K562 (cell line): Measurements from ENCODE around the gene ITPR1. TPM values are rescaled to one million over a fixed set of nuclear protein-coding genes. Genes with fewer than 3 reads are reported as not detected.

Source experiments
- BRF2 ChIP-seq: IDR thresholded peaks from 3 replicates; pipeline ENCODE4 v1.6.1; 2011; ENCODE audit warnings: borderline replicate concordance, mild to moderate bottlenecking; ENCODE audit not compliant: insufficient read length, insufficient read depth
- CEBPG ChIP-seq, 3 experiments: fragments of 200-800 bp in 1 of 3; sonication (Bioruptor generic) in 1 of 3; sonication (generic) in 1 of 3; formaldehyde crosslinking in 1 of 3; IDR thresholded peaks in 2 of 3; conservative IDR thresholded peaks in 1 of 3; 2 replicates each; pipeline versions ENCODE4 v1.6.1 to v1.8.0; 2016 to 2022; ENCODE audit warnings: missing compliant biosample characterization in 2 of 3, missing genetic modification characterization in 2 of 3, mild to moderate bottlenecking in 1 of 3, missing genetic modification reagents in 1 of 3
- E2F3 ChIP-seq: fragments of 250-450 bp; sonication (Bioruptor Pico); IDR thresholded peaks from 2 replicates; pipeline ENCODE4 v1.4.0; 2020; ENCODE audit warnings: mild to moderate bottlenecking
- E2F6 ChIP-seq, 2 experiments: IDR thresholded peaks; 2 replicates each; pipeline ENCODE4 v1.6.1; 2011; ENCODE audit warnings: borderline replicate concordance in 1 of 2, control low read depth in 1 of 2, low read depth in 1 of 2, low read length in 1 of 2, mild to moderate bottlenecking in 1 of 2, mixed read lengths in 1 of 2, moderate library complexity in 1 of 2; ENCODE audit not compliant: insufficient read depth in 1 of 2, insufficient read length in 1 of 2, poor library complexity in 1 of 2, severe bottlenecking in 1 of 2; ENCODE audit errors: extremely low read depth in 1 of 2
- ESRRB ChIP-seq: fragments of 250-450 bp; sonication (Bioruptor Pico); IDR thresholded peaks from 2 replicates; pipeline ENCODE4 v1.5.0; 2020; ENCODE audit warnings: mild to moderate bottlenecking, moderate library complexity, borderline replicate concordance
- GABPB2 ChIP-seq: fragments of 250-450 bp; sonication (Bioruptor Pico); conservative IDR thresholded peaks from 2 replicates; pipeline ENCODE4 v1.5.1; 2021; ENCODE audit warnings: mild to moderate bottlenecking
- MTA2 ChIP-seq: fragments of 450-650 bp; IDR thresholded peaks from 2 replicates; pipeline ENCODE4 v1.6.1; 2016; ENCODE audit warnings: low read depth
- MYNN ChIP-seq, 2 experiments: sonication (generic); formaldehyde crosslinking in 1 of 2; IDR thresholded peaks; 2 replicates each; pipeline versions ENCODE4 v1.5.0 to v1.6.1; 2016 to 2020; ENCODE audit warnings: antibody characterized with exemption in 1 of 2, missing genetic modification reagents in 1 of 2
- NFE2L1 ChIP-seq: fragments of 450-650 bp; IDR thresholded peaks from 2 replicates; pipeline ENCODE4 v1.6.1; 2016; ENCODE audit warnings: missing genetic modification characterization, low read depth, mild to moderate bottlenecking, missing compliant biosample characterization, moderate library complexity, borderline replicate concordance
- NR2C2 ChIP-seq, 2 experiments: fragments of 200-800 bp in 1 of 2; sonication (Bioruptor generic) in 1 of 2; sonication (generic) in 1 of 2; formaldehyde crosslinking in 1 of 2; IDR thresholded peaks; 2 replicates each; pipeline versions ENCODE4 v1.6.1 to v1.8.0; 2016 to 2022; ENCODE audit warnings: mild to moderate bottlenecking in 1 of 2, missing compliant biosample characterization in 1 of 2, missing genetic modification characterization in 1 of 2, missing genetic modification reagents in 1 of 2
- OTX1 ChIP-seq: fragments of 450-650 bp; formaldehyde crosslinking; IDR thresholded peaks from 2 replicates; pipeline ENCODE4 v1.4.0; 2022; ENCODE audit warnings: mild to moderate bottlenecking
- PHTF2 ChIP-seq: fragments of 250-450 bp; sonication (Bioruptor Pico); IDR thresholded peaks from 2 replicates; pipeline ENCODE4 v1.5.0; 2021; ENCODE audit warnings: mild to moderate bottlenecking
- RB1 ChIP-seq: fragments of 450-650 bp; IDR thresholded peaks from 2 replicates; pipeline ENCODE4 v1.6.1; 2017; ENCODE audit warnings: low read depth, mild to moderate bottlenecking
- RBM14 ChIP-seq: fragments of 200-400 bp; formaldehyde crosslinking; IDR thresholded peaks from 2 replicates; pipeline ENCODE4 v1.6.1; 2018; ENCODE audit warnings: low read depth, mild to moderate bottlenecking, low read length, moderate library complexity, borderline replicate concordance; ENCODE audit not compliant: insufficient read depth
- SMAD1 ChIP-seq: fragments of 150-350 bp; IDR thresholded peaks from 2 replicates; pipeline ENCODE4 v1.6.1; 2014; ENCODE audit warnings: low read length, low read depth; ENCODE audit not compliant: partially characterized antibody
- SUPT5H ChIP-seq: fragments of 450-650 bp; IDR thresholded peaks from 2 replicates; pipeline ENCODE4 v1.6.1; 2016
- ZBTB33 ChIP-seq: sonication (generic); formaldehyde crosslinking; IDR thresholded peaks from 2 replicates; pipeline ENCODE4 v1.8.1; 2023; ENCODE audit warnings: mild to moderate bottlenecking, missing genetic modification reagents
- ZBTB7A ChIP-seq: IDR thresholded peaks from 2 replicates; pipeline ENCODE4 v1.6.1; 2011; ENCODE audit warnings: low read depth, mild to moderate bottlenecking, low read length, moderate library complexity, borderline replicate concordance; ENCODE audit not compliant: control insufficient read depth
- ZC3H8 ChIP-seq: fragments of 450-650 bp; IDR thresholded peaks from 2 replicates; pipeline ENCODE4 v1.6.1; 2017
- ZNF282 ChIP-seq: sonication (generic); formaldehyde crosslinking; IDR thresholded peaks from 2 replicates; pipeline ENCODE4 v1.8.1; 2023; ENCODE audit warnings: missing genetic modification reagents
- ZNF766 ChIP-seq: fragments of 200-800 bp; sonication (Bioruptor generic); conservative IDR thresholded peaks from 2 replicates; pipeline ENCODE4 v1.6.1; 2016; ENCODE audit warnings: missing genetic modification characterization, missing compliant biosample characterization
- ZNF830 ChIP-seq: fragments of 250-450 bp; sonication (Bioruptor Pico); IDR thresholded peaks from 2 replicates; pipeline ENCODE4 v1.5.0; 2021; ENCODE audit warnings: mild to moderate bottlenecking
- polyA plus RNA-seq, 8 experiments: library from polyadenylated mRNA; depleted of rRNA in 4 of 8; stranded (reverse) in 5 of 8; unstranded in 3 of 8; fragments of >200 nt; fragmentation: Nextera tagmentation in 2 of 8; fragmentation: Illumina TruSeq in 1 of 8; extraction: Ambion mirVana in 2 of 8; extraction: Trizol in 1 of 8; gene quantifications; 2 replicates each; pipeline versions ENCODE4 v1.2.1 to v1.2.3, GENCODE V29; 2011 to 2014; ENCODE audit warnings: inconsistent platforms in 1 of 8, missing spikeins in 1 of 8
- total RNA-seq, 7 experiments: library from RNA; depleted of rRNA in 6 of 7; stranded (reverse); fragments of >200 nt in 6 of 7; fragmentation: Illumina TruSeq in 2 of 7; extraction: Trizol in 2 of 7; gene quantifications; 2 replicates each; pipeline versions ENCODE4 v1.2.1 to v1.2.3, GENCODE V29; 2011 to 2021; ENCODE audit warnings: low replicate concordance in 1 of 7

ITPR1 gene
- total and polyA plus RNA-seq, 9 of the 15 experiments (the other 6 are each of a cell fraction or from before 2014, with no cell fraction given): 22.4 to 40.0 (median 27.4) TPM

- TF ChIP-seq ZNF830 (CRISPR knock-in tag): no peak
- TF ChIP-seq NFE2L1: 0 out of 2 replicates have a peak, but pooled peaks have one; percentile 19
- TF ChIP-seq MYNN (IDR thresholded peaks at IDR 0.05): peak; percentile 96
- TF ChIP-seq MYNN (CRISPR knock-in tag; IDR thresholded peaks at IDR 0.05): no peak
- TF ChIP-seq OTX1 (CRISPR knock-in tag): no peak
- peak; percentile 95 for TF ChIP-seq MTA2
- no peak for TF ChIP-seq SUPT5H
- no peak for TF ChIP-seq E2F6 (IDR thresholded peaks at IDR 0.05; ENCODE audit: borderline replicate concordance in 1 of 2, extremely low read depth in 1 of 2, insufficient read depth in 1 of 2, insufficient read length in 1 of 2, low read depth in 1 of 2, low read length in 1 of 2, poor library complexity in 1 of 2, severe bottlenecking in 1 of 2)
- TF ChIP-seq SMAD1: peak; percentile 48
- TF ChIP-seq CEBPG (CRISPR knock-in tag; IDR thresholded peaks at IDR 0.05): 0 out of 2 replicates have a peak, but pooled peaks have one; percentile 37
- 0 out of 4 replicates have a peak, but pooled peaks of 1 of the 2 experiments have one; percentile 20 for TF ChIP-seq CEBPG (tag; conservative IDR thresholded peaks at IDR 0.05 in 1 of 2, IDR thresholded peaks at IDR 0.05 in 1 of 2)
- no peak for TF ChIP-seq ESRRB (CRISPR knock-in tag)
- no peak for TF ChIP-seq ZC3H8
- TF ChIP-seq ZBTB33: no peak
- TF ChIP-seq NR2C2 (CRISPR knock-in tag; IDR thresholded peaks at IDR 0.05): no peak
- TF ChIP-seq NR2C2 (tag; IDR thresholded peaks at IDR 0.05): 0 out of 2 replicates have a peak, but pooled peaks have one; percentile 34
- TF ChIP-seq ZBTB7A: no peak
- TF ChIP-seq GABPB2 (CRISPR knock-in tag): no peak
- TF ChIP-seq ZNF766: peak; percentile 98
- TF ChIP-seq RBM14: no peak
- no peak; the same call in 1 of the 2 replicates for TF ChIP-seq PHTF2
- no peak for TF ChIP-seq E2F3 (CRISPR knock-in tag)
- TF ChIP-seq RB1: peak; percentile 22; the same call in 1 of the 2 replicates
- no peak for TF ChIP-seq BRF2
- TF ChIP-seq ZNF282: no peak
Measured at GRCh38 chr3:4533489-4534443, 40.6 kb downstream of the ITPR1 start (continued).
